ENCODE measurements around the gene C5orf58. TPM values are rescaled to one million over a fixed set of nuclear protein-coding genes. Genes with fewer than 3 reads are reported as not detected.

C5orf58 gene
- total and polyA plus RNA-seq, 9 of the 15 experiments (the other 6 are each of a cell fraction or from before 2014, with no cell fraction given): 1.5 to 7.6 (median 5.3) TPM

- no peak for DNase-seq (ENCODE audit: extremely low read depth in 1 of 4, low spot score in 3 of 4)
- H3K9ac ChIP-seq (ENCODE audit: insufficient read depth in 1 of 2, low read depth in 2 of 2, low read length in 2 of 2): no peak overlapping the region
- TF ChIP-seq ZNF277 (CRISPR knock-in tag; IDR thresholded peaks at IDR 0.05; ENCODE audit: borderline replicate concordance) (no peak), CHD2 (IDR thresholded peaks at IDR 0.05; ENCODE audit: low read depth, low read length) (no peak), DNMT1 (IDR thresholded peaks at IDR 0.05) (no peak), CTBP1 (IDR thresholded peaks at IDR 0.05; ENCODE audit: borderline replicate concordance) (no peak), SIN3B (IDR thresholded peaks at IDR 0.05; ENCODE audit: low read depth) (no peak), RBM34 (IDR thresholded peaks at IDR 0.05; ENCODE audit: borderline replicate concordance, insufficient read depth, low read length) (no peak), ILK (tag; IDR thresholded peaks at IDR 0.05; ENCODE audit: borderline replicate concordance, low read depth) (no peak), NR3C1 (CRISPR knock-in tag; IDR thresholded peaks at IDR 0.05) (no peak), FIP1L1 (IDR thresholded peaks at IDR 0.05; ENCODE audit: low read depth, low read length, poor library complexity, severe bottlenecking) (no peak), ZBTB12 (CRISPR knock-in tag; IDR thresholded peaks at IDR 0.05) (no peak)
- intact Hi-C loops (cut with micrococcal nuclease) (no loop called here), in situ Hi-C loops (cut with MboI) (no loop called here)
- no peak for FAIRE-seq
- ATAC-seq: no peak
- ChIA-PET POLR2A (no interaction called here), CTCF (ENCODE audit: low intra/inter-chr PET ratio) (interaction anchor here (1.2 kb wide), 1 partner anchor 17 kb away, joined by 3 read pairs; no protein-coding TSS in a partner anchor)
- no peak overlapping the region for H2AFZ ChIP-seq (ENCODE audit: low read depth, low read length)
- H3K4me2 ChIP-seq (ENCODE audit: insufficient read depth, low read length): no peak overlapping the region
- H3K27ac ChIP-seq (ENCODE audit: extremely low read depth, low read depth, low read length): no peak overlapping the region
- H4K20me1 ChIP-seq (replicated peaks; ENCODE audit: control insufficient read depth, insufficient read depth, low read length): no peaks in the 10 kb centered on the region
- H3K27me3 ChIP-seq (ENCODE audit: control insufficient read depth in 2 of 2, insufficient read depth in 2 of 2, low read length in 2 of 2): no peaks in the 10 kb centered on the region
- H3K4me3 ChIP-seq: no peak overlapping the region
- BruUV-seq (replicated peaks): no TSS peak
- H3K79me2 ChIP-seq (ENCODE audit: control insufficient read depth, insufficient read depth, low read length): no peaks in the 10 kb centered on the region
- H3K9me1 ChIP-seq (ENCODE audit: control insufficient read depth, insufficient read depth, low read length): no peaks in the 10 kb centered on the region
- H3K36me3 ChIP-seq (ENCODE audit: control insufficient read depth, insufficient read depth, low read length): no peaks in the 10 kb centered on the region
- no peaks in the 10 kb centered on the region for H3K9me3 ChIP-seq (replicated peaks; ENCODE audit: control insufficient read depth, insufficient read depth, low read depth, low read length)
- peaks cover 0 to 3% of the 10 kb centered on the region in 2 experiments; a peak in 2 of 5 replicates for H3K4me1 ChIP-seq (replicated peaks in 1 of 2; ENCODE audit: control insufficient read depth in 2 of 2, insufficient read depth in 2 of 2, low read length in 2 of 2)
Measured at GRCh38 chr5:170285181-170285580, 52.4 kb downstream of the C5orf58 start.
